HuH-7 (cell line): ENCODE results near the gene DAZAP2.
A peak's percentile ranks its signal among the peaks of the same experiment; 100 is the strongest.

Experiments used
- DNase-seq: peaks from one replicate; pipeline ENCODE4 v3.0.0; 2011; ENCODE audit warnings: low spot score

Gene DAZAP2, protein sequence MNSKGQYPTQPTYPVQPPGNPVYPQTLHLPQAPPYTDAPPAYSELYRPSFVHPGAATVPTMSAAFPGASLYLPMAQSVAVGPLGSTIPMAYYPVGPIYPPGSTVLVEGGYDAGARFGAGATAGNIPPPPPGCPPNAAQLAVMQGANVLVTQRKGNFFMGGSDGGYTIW

DNA sequence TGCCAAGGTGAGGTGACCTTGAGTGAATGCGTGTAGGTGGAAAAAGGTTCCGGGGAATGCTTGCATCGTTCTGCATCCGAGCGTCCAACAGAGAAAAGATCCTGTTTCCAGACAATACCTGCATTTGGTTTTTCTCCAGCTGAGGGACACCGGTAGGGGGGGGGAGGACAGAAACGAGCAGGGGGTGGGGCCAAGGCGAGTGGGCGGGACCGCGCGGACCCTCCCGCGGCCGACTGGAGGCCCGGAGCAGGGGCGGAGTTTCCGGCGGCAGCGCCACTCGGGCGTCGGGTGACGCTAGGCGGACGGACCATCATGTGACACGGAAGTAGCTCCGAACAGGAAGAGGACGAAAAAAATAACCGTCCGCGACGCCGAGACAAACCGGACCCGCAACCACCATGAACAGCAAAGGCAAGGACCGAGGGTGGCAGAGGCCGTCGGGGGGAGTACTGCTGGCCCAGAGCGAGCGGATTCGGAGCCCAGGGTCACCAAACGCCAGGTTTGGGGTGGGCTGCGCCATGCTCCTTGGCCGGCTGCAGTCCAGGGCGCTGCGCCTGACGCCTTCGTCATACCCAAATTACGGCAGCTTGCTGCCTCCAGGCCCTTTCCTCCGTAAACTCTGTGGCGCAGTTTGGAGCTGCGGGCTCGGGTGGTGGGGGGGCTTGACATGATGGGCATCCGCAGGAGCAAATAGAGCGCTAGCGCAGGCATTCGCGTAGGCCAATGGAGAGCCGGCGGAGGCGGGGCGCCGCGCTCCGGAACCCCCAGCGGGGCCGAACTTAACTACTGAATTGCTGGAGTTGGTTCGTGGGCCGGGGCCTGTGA, at the start of gene DAZAP2:
TSS of gene DAZAP2 (plus strand) at position 317 of the 825 bp plus-strand sequence. CDS start at position 399, 82 bp downstream.
- DNase-seq: peak; percentile 94

DNA sequence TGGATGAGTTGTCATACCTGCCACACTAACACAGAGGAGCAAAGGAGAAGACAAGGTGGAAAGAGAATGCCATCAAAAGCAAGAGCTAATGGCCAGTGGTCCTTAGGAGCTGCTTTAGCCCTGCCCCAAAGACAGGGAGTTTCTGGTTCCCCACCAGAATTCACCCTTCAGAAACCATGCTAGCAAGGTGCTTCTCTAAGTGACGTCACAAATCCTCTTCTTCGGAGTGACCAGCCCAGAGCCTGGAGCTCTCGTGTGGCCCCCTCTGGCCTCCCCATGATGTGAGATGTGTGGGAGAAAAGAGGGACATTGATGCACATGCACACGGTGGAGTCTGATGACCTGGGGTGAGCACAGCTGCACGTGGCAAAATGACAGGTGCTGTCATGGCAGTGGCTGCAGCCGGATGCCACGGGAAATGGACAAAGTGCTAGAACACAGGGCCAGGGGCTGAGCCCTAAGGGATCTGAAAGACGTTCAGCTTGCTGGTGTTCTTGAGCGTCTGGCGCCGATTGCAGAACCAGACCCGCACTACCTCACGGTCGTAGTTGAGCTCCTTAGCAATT, 48.8 kb upstream of the DAZAP2 start:
- no peak for DNase-seq

DNA sequence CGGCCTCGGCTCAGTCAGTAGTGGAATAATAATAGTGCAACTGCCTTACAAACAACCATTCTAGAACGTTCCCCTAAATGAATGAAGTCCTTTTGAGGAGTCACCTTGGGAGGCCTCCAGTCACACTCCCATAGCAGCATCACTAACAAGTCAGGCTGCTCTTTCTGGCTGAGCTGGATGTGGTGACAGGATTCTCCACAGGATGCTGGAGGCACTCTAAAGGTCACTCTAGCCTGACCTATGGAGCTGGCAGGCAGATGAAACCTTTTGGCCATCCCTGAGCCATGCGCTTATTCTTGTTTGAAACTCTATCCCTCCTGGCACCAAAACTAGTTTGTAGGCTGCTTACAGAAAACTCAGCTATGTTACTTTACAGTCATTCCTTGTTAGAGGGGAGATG, 47.8 kb upstream of the DAZAP2 start:
- no peak for DNase-seq

DNA sequence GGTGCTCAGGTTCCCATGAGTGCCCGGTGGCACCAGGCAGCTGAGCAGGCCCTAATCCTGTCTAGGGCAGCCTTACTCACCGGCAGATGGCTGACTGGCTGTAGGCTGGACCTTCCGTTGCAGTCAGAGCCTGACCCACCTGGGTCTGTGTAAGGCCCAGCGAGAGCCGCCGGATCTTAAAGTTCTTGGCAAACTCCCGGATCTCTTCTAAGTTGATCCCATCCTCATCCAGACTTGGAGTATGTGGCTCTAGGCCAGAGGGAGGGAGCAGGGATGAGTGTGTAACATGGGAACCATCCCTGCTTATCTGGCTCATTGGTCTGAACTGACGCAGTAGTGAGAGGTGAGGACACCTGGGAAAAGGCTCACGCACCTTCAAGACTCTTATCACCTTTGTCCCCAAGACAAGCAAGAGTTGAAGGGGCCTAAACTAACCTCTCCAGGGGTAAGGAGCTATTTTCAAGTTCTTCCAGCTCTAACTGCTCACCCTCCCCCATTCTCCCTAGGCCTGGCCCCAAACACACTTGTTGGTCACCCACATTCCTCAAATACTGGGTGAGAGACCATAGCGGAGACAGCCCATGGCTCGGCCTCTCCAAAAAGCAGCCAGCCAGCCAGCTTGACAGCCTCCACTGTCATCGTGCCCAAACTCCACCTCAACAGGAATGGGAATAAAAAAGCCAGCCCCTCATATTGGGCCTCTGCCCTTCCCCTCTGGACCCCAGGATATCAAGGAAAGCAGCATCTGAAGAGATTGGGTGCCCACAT, 46.9 kb upstream of the DAZAP2 start:
- no peak for DNase-seq

DNA sequence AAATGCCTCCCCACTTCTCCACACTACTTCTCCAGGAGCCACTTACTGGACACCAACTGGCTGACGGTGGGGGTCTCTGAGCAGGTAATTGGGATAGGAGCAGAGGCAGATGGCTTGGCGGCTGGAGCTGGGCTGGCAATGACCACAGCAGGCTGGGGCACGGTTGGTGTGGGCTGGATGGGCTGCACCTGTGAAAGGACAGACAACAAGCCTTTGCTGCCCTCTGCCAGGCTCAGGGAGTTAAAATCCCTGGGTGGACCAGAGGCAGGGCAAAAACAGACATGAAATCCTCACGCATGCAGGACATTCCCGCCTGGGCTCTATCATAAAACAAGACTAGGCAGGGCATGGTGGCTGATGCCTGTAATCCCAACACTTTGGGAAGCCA, 46.3 kb upstream of the DAZAP2 start:
- DNase-seq: no peak

DNA sequence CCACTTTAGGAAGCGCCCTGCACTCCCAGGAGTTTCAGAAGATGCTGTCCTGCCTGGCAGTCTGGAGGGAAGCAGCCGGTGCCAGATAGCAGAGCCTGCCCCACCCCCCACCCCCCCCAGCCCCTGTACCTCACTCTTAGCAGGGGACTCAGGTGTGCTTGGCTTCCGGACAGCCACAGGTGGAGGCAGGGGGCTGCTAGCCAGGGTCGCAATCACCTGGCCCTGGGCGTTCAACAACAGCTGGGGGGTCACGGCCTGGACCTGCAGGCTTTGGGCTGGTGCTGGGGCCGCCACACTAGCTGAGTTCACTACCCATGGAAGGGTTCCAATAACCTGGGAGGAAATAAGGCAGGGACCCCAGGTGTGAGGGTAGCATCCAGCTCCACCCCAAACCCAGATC, 42.8 kb upstream of the DAZAP2 start:
- DNase-seq: no peak

DNA sequence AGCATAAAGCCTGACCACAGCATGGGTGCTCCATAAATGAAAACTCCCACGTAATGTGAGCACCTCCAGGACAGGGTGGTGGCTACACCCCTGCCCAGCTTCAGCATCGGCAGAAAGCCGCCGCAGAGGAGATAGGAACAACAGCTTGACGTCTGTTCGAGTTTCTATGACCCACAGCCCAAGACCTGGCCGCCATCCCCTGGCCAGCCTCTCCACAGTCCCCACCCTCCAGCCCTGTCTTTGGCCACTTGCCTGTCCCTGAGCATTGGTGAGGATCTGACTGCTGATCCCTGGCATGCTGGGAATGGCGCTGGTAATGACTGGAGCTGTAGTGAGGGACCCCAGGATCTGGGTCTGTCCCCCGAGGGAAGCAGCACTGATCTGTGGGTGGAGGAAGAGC, 42.1 kb upstream of the DAZAP2 start:
- no peak for DNase-seq

DNA sequence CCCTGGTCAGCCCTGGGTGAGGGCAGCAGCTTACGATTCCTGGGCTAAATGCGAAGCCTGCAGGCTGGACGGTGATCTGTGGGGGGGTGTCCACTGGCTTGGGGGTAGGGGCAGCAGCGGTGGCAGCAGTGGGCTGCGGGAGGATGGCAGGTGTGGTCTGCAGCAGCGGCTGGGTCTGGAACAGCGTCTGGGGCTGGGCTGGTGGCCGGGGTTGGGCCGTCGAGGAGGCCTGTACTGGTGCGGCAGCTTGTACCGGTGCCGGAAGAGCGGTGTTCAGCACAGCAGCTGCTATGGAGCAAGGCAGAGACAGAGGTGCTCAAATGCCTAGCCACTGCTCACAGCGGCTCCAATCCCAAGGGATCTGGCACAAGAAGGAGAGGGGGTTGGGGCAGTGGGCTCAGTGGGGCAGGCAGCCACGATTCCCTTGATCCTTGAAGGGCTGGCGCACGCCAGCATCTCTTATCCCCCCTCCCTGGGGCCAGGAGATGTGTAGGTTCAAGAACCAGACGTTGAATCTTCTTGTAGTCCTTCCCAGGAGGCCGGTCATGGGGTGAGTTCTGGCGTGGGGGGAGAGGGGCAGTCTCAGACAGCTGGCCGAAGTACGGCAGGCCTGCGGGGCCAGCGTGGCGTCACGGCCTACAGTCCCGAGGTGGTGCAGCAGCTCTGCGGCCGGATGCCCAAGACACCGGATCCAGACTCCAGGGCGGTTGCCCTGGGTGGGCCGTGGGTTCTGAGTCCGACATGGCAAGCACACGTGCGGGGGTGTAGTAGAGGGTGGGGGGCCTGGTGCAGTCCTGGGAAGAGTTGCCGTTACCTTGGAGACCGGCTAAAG, 40.7 kb upstream of the DAZAP2 start:
- no peak for DNase-seq

DNA sequence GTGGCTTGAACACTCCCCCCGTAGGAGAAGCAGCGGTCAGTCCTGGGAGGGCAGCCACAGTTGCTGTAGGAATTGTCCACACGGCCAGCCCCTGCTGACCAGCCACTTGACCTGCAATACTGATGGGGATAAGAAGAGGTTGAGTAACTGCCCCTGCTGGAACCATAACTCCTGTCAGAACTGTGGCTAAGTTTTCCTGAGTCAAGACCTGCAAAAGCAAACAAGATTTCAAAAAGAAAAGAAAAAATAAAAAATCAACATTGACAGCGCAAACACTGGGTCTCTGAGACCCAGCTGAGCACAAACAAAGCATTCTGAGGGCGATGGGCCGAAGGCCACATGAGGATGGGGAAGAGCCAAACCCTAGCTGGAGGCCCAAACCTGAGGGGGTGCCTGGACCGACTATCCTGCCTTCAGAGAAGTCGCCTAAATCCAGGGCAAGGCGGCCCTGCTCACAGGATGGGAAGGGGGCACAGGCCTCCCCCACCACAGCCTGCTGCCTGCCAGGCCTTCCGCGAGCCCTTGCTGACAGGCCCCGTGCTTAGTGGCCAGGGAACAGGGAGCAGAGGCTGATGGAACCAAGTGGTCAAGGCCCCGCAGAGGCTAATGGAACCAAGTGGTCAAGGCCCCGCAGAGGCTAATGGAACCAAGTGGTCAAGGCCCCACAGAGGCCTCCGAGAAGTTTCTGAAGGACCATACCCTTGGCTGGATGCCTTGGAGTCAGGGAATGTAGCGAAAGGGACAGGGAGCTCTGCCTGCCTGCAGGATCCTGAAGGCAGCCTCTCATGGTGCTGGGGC, 39.9 kb upstream of the DAZAP2 start:
- DNase-seq: peak; percentile 61

DNA sequence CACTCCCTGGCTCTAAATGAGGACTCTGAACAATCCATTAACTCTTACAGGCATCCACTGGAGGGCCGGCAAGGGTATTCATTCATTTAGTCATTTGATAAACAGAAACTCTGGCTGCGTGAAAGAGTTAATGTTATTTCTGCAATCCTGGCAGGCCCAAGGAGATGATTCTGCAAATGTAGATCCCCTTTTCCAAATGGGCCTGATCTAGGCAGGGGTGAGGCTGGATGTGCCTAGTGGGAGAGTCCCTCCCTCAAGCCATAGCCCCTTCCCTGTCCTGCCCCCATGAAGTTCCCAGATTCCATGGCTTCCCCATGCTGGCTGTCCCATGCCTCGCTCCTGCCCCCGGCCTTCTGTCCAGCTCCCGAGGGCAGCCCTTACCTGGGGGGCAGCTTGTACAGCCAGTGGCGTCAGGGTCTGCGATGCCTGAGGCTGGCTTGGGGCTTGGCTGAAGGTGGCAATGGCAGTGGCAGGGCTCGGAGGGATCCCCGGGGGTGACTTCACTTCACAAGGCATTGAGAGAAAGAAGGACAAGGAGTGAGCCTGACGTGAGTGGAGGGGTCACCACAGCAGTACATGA, 39.2 kb upstream of the DAZAP2 start:
- no peak for DNase-seq

DNA sequence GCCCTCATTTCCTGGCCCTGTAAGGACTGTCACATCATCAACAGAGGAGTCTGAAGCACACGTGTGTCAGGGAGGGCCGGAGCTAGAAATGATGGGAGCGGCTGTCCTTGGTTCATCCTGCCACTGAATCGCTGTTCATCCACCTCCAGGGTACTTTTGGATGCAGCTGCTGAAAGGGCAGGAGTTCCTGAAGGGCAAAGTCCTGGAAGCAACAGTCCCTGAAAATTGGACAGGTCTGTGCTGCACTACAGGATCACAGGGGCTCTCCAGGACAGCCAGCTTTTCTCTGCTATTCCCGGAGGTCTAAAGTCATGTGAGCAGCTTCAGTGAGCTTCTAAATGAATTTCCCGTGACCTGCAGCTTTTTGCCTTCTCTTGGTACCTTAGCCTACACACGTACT, 38.5 kb upstream of the DAZAP2 start:
- DNase-seq: no peak

DNA sequence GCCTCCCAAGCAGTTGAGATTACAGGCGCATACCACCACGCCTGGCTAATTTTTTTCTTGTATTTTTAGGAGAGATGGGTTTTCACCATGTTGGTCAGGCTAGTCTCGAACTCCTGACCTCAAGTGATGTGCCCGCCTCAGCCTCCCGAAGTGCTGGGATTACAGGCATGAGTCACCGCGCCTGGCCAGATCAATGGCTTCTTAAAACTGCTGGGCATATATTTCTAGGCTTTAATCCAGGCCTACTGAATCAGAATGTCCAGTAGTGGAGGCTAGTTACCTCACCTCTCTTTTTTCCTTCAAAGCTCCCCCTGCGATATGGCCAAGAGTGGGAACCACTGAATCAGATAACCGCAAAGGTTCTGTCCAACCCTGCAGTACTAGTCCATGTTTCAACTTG, 37.8 kb upstream of the DAZAP2 start:
- DNase-seq: no peak

DNA sequence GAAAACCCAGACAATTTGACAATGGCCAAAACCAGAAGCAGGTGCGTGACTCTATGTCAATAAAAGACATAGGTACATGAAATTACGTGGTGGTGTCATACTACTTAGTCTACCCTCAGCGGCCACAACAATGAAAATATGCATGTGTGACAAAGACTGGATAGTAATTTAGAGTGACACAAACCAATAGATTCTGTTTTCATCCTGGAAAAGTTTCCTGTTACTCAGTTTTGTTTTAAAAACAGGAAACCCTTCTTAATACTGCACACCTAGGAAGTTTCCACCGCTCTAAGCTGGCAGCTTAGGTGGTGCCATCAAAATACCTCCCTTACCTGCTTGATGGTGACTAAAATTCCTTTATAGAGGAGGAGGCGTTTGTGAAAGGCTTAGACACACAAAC, 35.9 kb upstream of the DAZAP2 start:
- DNase-seq: no peak

DNA sequence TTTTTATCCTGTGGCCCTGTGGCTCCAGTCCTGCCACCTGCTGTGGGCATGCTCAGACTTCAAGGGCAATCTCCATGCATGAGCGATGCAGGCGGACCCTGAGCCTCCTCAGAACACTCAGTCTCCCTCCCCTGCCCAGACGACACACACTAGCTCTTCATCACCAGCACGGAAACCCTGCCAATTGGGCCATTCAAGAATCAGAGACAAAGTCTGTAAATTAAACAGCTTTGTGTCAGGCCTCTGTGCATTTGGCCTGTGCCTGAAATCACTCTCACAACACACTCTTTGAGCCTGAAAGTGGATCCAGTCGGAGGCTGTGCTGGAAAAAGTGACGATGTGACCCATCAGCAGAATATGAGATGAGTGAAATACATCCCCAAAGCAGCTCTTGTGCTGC, 33.3 kb upstream of the DAZAP2 start:
- no peak for DNase-seq

DNA sequence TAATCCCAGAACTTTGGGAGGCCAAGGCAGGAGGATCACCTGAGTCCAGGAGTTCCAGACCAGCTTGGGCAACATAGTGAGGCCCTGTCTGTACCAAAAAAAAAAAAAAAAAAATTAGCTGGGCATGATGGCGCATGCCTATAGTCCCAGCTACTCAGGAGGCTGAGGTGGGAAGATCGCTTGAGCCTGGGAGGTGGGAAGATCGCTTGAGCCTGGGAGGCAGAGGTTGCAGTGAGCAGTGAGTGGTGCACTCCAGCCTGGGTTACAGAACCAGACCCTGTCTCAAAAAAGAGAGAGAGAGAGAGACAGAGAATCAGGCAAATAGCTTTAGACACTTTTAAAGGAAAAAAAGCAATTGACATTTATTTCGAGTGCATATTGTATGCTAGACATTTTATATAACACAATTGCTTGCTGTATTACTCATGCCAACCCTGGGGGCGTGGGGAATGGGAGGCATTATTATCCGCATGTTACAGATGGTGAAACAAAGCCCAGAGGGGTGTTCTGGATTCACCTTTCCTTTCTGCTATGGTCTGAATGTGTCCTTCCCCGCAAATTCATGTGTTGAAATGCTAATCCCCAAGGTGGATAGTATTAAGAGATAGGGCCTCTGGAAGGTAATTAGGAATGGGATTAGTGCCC, 30.5 kb upstream of the DAZAP2 start:
- no peak for DNase-seq

DNA sequence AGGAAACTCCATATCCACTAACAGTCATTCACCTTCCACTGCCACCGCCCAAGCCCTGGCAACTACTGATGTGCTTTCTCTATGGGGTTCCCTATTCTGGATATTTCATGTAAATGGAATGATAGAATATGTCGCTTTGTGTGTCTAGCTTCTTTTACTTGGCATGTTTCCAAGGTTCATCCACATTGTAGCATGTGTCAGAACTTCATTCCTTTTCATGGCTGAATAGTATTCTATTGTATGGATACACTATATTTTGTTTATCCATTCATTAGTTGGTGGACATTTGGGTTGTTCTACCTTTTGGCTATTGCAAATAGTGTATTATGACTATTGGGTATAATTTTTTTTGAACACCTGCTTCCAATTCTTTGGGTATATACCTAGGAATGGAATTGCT, 29.4 kb upstream of the DAZAP2 start:
- no peak for DNase-seq

DNA sequence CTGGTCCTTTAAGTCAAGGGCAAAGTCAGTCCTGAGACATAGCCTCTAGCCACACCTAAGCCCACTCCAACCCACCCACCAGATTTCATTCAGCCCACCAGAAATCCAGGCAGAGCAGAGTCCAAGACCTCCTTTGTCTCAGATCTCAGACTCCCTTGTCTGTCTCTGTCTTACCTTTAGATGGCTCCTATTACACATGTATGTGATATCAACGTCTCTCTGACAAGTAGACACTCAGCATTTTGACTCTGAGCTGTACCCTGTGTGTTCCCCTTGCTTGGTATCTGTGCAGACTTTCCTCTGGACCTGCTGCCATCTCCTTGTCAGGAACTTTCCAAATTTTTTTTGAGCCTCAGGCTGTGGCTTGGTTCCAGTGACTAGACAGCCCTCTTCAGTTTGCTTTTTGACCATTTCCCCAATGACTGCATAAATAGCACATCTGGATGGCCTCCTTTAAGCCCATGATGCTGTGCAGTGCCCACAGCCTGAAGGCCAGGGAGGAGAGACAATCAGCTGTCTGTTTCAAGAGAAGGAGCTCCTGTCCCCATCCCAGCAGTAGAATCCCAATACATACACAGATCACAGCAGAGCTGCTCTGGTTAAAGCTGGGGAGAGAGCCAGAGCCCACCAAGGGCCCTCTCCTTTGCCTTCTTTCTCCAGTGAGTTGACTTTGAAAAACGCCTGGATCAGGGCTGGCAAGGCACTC, 27.8 kb upstream of the DAZAP2 start:
- DNase-seq: no peak

DNA sequence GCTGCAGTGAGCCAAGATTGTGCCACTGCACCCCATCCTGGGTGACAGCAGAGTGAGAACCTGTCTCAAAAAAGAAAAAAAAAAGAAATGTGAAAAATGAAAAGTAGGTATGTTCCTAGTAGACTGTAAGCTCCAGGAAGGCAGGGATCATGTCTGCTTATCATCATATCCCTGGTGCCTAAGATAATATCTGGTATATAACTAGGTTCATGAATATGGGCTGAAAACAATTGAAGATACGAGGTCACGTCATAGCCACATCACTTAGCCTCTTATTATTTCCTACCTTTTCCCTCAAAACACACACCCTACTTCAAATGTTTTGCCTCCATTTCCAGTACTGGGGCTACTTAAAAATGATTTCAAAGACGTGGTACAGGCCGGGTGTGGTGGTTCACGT, 23.7 kb upstream of the DAZAP2 start:
- no peak for DNase-seq

DNA sequence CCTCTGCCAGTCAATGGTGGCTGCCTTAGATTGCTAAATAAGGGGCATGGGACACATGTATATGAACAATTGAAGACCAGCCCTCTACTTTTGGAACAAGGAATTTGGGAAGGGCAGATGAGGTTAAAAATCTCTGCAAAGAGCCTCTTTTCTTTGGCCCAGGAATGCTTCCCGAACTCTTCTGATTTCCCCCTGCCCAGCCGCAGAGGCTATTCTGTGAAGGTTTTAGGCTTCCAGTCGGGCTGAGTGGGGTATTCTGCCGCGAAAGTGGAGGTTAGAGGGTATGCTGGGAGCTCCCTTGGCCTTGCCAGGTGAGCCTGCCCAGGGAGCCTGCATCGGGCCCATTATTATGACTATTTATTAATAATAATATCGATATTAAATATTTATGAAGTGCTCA, 22.0 kb upstream of the DAZAP2 start:
- no peak for DNase-seq
